Muscle of leg (tissue), 11 donors: Measurements from ENCODE around the gene DNAH11. TPM values are rescaled to one million over a fixed set of nuclear protein-coding genes. Genes with fewer than 3 reads are reported as not detected.
"Not testable (repeated sequence)": the region's sequence is repeated elsewhere in the genome, so short reads cannot be mapped to it uniquely, and the experiment has no call there.

Source experiments
- DNase-seq: peaks from one replicate; pipeline ENCODE4 v3.0.0; 2013
- H3K27ac ChIP-seq: one replicate; pipeline ENCODE4 v1.5.1; 2013; ENCODE audit warnings: mild to moderate bottlenecking, low read length, control low read depth
- H3K27me3 ChIP-seq: one replicate; pipeline ENCODE4 v1.6.1; 2013; ENCODE audit warnings: low read length; ENCODE audit not compliant: control insufficient read depth, insufficient read depth
- H3K36me3 ChIP-seq: one replicate; pipeline ENCODE4 v1.6.1; 2013; ENCODE audit warnings: low read length; ENCODE audit not compliant: control insufficient read depth, insufficient read depth
- H3K4me1 ChIP-seq: one replicate; pipeline ENCODE4 v1.6.1; 2013; ENCODE audit warnings: low read length; ENCODE audit not compliant: control insufficient read depth, insufficient read depth
- H3K4me3 ChIP-seq: one replicate; pipeline ENCODE4 v1.5.1; 2013; ENCODE audit warnings: low read length, control low read depth
- H3K9me3 ChIP-seq: replicated peaks from 2 replicates; pipeline ENCODE4 v1.6.1; 2013; ENCODE audit warnings: low read depth, low read length; ENCODE audit not compliant: control insufficient read depth
- WGBS: methylation state at CpG from one replicate; pipeline ENCODE4 v1.1.5; 2013; ENCODE audit warnings: missing lambda C conversion rate; ENCODE audit not compliant: insufficient coverage; 5-methylcytosine and 5-hydroxymethylcytosine counted together
- polyA plus RNA-seq, 8 donors: library from polyadenylated mRNA; unstranded; fragments of 120-200 nt; gene quantifications; one replicate each; pipeline versions ENCODE4 v1.2.1 to v1.2.3, GENCODE V29; 2013; ENCODE audit warnings: inconsistent platforms in 1 of 8, low replicate concordance in 1 of 8; ENCODE audit not compliant: insufficient read length in 8 of 8, insufficient read depth in 1 of 8
- total RNA-seq: library from RNA; stranded (reverse); fragments of 120-200 nt; gene quantifications from one replicate; pipeline ENCODE4 v1.2.4, GENCODE V29; 2013

Gene DNAH11
- total and polyA plus RNA-seq, 9 donors, result 0.13 to 0.83 (median 0.54) TPM

GRCh38 chr7:21524680-21525079 is 18.2 kb upstream of the DNAH11 start:
- Histone ChIP-seq H3K4me3 (no peak overlapping the region), H3K9me3 (no peaks in the 10 kb centered on the region), H3K36me3 (no peaks in the 10 kb centered on the region), H3K27ac (no peak overlapping the region), H3K4me1 (no peaks in the 10 kb centered on the region), H3K27me3 (no peaks in the 10 kb centered on the region)
- WGBS, result no CpG with 5 or more reads among the region's 1 CpG
- DNase-seq, result no peak

- H3K4me1 ChIP-seq, result no peaks in the 10 kb centered on the region
- no peak for DNase-seq
Observed at GRCh38 chr7:21526007-21526406, 16.8 kb upstream of the DNAH11 start.

GRCh38 chr7:21526448-21526847 is 16.4 kb upstream of the DNAH11 start:
- H3K4me1 ChIP-seq, result no peaks in the 10 kb centered on the region
- no peak for DNase-seq
- H3K4me3 ChIP-seq, result no peak overlapping the region
- H3K9me3 ChIP-seq, result no peaks in the 10 kb centered on the region
- no peak overlapping the region for H3K27ac ChIP-seq
- 66% methylated on average over 2 of the region's 3 CpGs for WGBS
- no peaks in the 10 kb centered on the region for H3K36me3 ChIP-seq
- no peaks in the 10 kb centered on the region for H3K27me3 ChIP-seq

More at GRCh38 chr7:21526007-21526406, 16.8 kb upstream of the DNAH11 start:
- Histone ChIP-seq H3K36me3 (no peaks in the 10 kb centered on the region), H3K4me3 (no peak overlapping the region), H3K27me3 (no peaks in the 10 kb centered on the region), H3K27ac (no peak overlapping the region), H3K9me3 (no peaks in the 10 kb centered on the region)

GRCh38 chr7:21532485-21532884 is 10.4 kb upstream of the DNAH11 start:
- not testable (repeated sequence) for H3K27ac ChIP-seq, DNase-seq, H3K4me3 ChIP-seq, H3K4me1 ChIP-seq, H3K27me3 ChIP-seq, H3K36me3 ChIP-seq, H3K9me3 ChIP-seq
- WGBS, result no CpG with 5 or more reads among the region's 1 CpG

- not testable (repeated sequence) for H3K27me3 ChIP-seq, H3K4me3 ChIP-seq, H3K27ac ChIP-seq, DNase-seq, H3K4me1 ChIP-seq, H3K36me3 ChIP-seq, H3K9me3 ChIP-seq
Observed at GRCh38 chr7:21533646-21534045, 9.2 kb upstream of the DNAH11 start.

- WGBS, result 97% methylated on average over 12 of the region's 27 CpGs
- H3K4me3 ChIP-seq, H3K27me3 ChIP-seq, H3K4me1 ChIP-seq, H3K27ac ChIP-seq, H3K9me3 ChIP-seq, H3K36me3 ChIP-seq, DNase-seq: not testable (repeated sequence)
Observed at GRCh38 chr7:21536445-21537118, 6.3 kb upstream of the DNAH11 start.

GRCh38 chr7:21538936-21539495 is 3.8 kb upstream of the DNAH11 start:
- H3K9me3 ChIP-seq, result peaks cover 2% of the 10 kb centered on the region
- peaks cover 23% of the 10 kb centered on the region for H3K27me3 ChIP-seq
- no peaks in the 10 kb centered on the region for H3K36me3 ChIP-seq
- DNase-seq, result no peak
- H3K4me1 ChIP-seq, result peaks cover 13% of the 10 kb centered on the region
- WGBS, result 100% methylated on average over 1 of the region's 3 CpGs
- H3K4me3 ChIP-seq, result no peak overlapping the region
- H3K27ac ChIP-seq, result no peak overlapping the region

GRCh38 chr7:21543528-21544302 is 876 bp downstream of the DNAH11 start:
- H3K4me3 ChIP-seq, result peak overlapping the region; percentile 34
- no peaks in the 10 kb centered on the region for H3K9me3 ChIP-seq
- H3K36me3 ChIP-seq, result no peaks in the 10 kb centered on the region
- peaks cover 20% of the 10 kb centered on the region for H3K27me3 ChIP-seq
- peak; percentile 13 for DNase-seq
- H3K27ac ChIP-seq, result no peak overlapping the region
- WGBS, result 1% methylated on average over 20 of the region's 31 CpGs
- peaks cover 13% of the 10 kb centered on the region for H3K4me1 ChIP-seq

- peaks cover 20% of the 10 kb centered on the region for H3K27me3 ChIP-seq
Observed at GRCh38 chr7:21544303-21544656, 1.4 kb downstream of the DNAH11 start.

GRCh38 chr7:21544715-21545114 is 1.9 kb downstream of the DNAH11 start:
- Histone ChIP-seq H3K4me3 (no peak overlapping the region), H3K27me3 (peaks cover 20% of the 10 kb centered on the region), H3K27ac (no peak overlapping the region), H3K36me3 (no peaks in the 10 kb centered on the region), H3K4me1 (peaks cover 13% of the 10 kb centered on the region), H3K9me3 (no peaks in the 10 kb centered on the region)
- no CpG with 5 or more reads among the region's 3 CpGs for WGBS
- peak; percentile 14 for DNase-seq

More at GRCh38 chr7:21544303-21544656, 1.4 kb downstream of the DNAH11 start:
- Histone ChIP-seq H3K4me1 (peaks cover 13% of the 10 kb centered on the region), H3K9me3 (no peaks in the 10 kb centered on the region), H3K27ac (no peak overlapping the region), H3K4me3 (no peak overlapping the region), H3K36me3 (no peaks in the 10 kb centered on the region)
- DNase-seq, result no peak
- WGBS, result 20% methylated on average over 1 of the region's 3 CpGs
